Panc1 (cell line): Measurements from ENCODE around the gene PREP.

Source experiments
- CTCF ChIP-seq: fragments of 450-650 bp; IDR thresholded peaks from 2 replicates; pipeline ENCODE4 v1.5.1; 2017; ENCODE audit warnings: mild to moderate bottlenecking
- POLR2AphosphoS5 ChIP-seq: IDR thresholded peaks from 2 replicates; pipeline ENCODE4 v1.6.1; 2012; ENCODE audit warnings: mild to moderate bottlenecking, low read depth, low read length, moderate library complexity
- REST ChIP-seq, 2 experiments: IDR thresholded peaks; 2 replicates each; pipeline ENCODE4 v1.6.1; 2011 to 2012; ENCODE audit warnings: low read depth in 2 of 2, control low read depth in 1 of 2, low read length in 1 of 2, mild to moderate bottlenecking in 1 of 2, moderate library complexity in 1 of 2; ENCODE audit not compliant: insufficient read depth in 1 of 2
- SIN3A ChIP-seq: IDR thresholded peaks from 2 replicates; pipeline ENCODE4 v1.6.1; 2012; ENCODE audit warnings: low read depth, mild to moderate bottlenecking, low read length, moderate library complexity, borderline replicate concordance; ENCODE audit not compliant: insufficient read depth

GRCh38 chr6:105373481-105373880 lies 29.4 kb downstream of the PREP start:
- no peak for TF ChIP-seq CTCF
- no peak for TF ChIP-seq POLR2AphosphoS5
- no peak for TF ChIP-seq SIN3A
- TF ChIP-seq REST (IDR thresholded peaks at IDR 0.05; ENCODE audit: insufficient read depth in 1 of 2, low read depth in 2 of 2, low read length in 1 of 2) = no peak
